ENCODE results near the gene HMX2.

Gene HMX2

DNA sequence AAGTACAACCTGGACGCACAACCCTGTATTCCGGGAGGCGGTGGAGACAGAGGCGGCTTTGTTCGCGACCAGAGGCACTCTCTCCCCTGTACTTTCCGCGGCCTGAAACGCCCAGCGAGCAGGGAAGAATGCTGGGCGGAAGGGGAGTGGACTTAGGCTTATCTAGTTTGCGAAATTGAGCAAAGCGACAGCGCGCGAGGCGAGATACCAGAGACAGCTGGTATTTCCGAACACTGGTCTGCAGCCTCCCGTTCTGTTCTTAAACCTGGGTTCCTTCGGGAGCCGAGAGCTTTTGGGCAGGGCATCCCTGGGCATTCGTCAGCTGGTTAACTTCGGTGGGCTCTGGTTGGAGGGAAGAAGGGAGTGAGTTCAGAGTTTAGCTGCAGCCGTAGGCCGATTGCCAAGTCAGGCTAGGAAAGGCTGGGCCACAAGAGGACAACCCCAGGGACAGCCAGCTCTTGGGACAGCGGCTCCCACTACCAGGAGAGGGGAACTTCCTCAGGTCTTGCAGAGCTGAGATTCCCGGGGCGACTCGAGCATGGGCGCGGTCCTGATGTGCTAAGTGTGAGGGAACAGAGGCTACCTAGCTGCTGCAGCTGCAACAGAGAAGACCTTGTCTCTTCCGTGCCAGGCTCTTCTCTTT, 8.3 kb upstream of the HMX2 start:
- no peak for FAIRE-seq

DNA sequence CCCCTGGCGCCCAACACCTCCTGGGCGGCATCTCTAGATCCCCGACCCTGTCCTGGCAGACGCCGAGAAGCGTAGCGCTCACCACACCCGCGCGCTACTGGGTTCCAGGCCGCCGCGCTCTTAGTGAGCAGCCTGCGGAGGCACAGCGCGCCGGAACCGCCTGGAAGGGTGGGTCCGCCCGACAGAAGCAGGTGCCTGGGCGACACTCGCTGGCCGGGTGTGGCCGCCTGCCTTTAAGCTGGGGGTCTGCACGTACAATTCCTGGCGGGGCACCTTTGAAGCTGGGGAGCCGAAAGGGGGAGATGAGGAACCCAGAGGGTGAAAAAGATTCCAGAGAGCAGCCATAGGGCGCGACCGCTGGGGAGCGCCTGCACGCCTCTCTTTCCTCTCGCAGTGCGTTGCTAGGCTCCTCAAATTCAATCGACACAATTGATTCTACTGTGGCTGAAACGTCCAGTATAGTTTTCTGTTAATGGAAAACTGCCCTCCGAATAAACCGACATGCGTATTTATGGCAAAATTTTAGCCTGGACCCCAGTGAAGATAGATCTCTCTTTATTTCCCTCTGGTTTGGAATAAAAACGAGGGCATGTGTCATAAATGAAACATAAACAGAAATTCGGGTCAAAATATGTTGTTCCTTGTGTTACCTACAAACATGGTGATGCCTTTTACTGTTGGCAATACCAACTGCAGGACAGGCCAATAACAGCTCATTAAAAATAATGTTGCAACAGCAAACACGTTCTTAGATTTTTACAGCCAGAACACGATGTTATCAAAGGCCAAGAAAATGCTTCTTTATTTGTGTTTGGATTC, 7.6 kb upstream of the HMX2 start:
- no peak for FAIRE-seq

DNA sequence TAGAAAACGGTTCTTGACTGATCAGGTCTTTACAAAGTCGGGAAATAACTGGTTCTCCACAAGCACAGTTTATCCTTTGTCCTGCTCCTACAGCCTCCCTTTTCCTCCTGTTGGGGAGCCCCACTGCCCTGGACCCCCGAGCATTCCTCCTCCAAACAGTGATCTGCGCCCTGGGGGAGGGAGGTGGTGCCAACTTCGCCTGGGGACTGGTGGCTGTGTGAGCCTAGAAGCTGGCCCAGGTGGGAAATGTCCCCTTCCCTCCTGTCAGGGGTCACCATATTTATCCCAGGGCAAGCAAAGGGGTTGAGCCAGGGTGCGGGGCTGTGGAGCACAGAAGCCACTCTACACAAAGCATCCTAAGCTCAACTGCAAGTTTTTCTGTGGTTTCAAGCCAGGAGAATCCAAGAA, 6.9 kb upstream of the HMX2 start:
- no peak for FAIRE-seq

DNA sequence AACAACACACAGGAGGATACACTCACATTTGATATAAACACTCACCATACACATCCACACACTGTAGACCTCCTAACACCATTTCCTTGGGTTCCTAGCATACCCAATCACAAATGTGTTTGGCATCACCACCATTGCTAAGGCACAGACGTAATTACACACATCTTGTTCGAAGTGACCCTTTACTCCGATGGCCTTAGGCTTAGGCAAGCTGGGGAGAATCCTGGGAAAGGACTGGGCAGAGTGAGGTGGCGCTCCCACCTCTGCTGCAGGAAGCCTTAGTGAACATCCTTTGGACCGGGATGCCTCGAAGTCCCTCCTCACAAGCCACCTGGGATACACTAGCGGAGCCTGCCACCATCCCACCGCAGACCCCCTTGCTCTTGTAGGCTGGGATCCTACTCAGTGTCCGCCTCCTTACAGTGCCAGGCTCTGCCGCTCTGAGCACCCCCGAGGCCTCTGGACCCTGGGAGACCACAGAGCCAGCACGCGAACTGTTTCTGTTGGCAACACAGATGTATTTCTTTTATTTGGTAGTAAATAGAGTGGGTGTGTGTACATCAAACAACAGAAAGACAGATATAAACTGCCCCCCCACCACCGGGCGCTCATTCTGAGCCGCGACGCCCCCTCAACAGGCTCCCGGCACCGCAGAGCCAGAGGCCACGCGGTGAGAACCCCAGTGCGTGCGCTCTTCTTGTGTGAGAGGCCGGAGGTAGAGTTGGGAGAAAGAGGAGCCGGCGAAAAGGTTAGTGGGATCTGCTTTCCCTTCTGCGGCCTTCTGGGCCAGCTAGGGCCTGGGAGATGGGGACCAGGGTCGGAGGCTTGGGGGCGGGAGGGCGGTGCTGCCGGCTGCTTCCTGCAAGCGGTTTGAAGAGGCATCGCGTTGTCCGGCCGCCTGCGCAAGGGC, 5.9 kb upstream of the HMX2 start:
- no peak for FAIRE-seq

DNA sequence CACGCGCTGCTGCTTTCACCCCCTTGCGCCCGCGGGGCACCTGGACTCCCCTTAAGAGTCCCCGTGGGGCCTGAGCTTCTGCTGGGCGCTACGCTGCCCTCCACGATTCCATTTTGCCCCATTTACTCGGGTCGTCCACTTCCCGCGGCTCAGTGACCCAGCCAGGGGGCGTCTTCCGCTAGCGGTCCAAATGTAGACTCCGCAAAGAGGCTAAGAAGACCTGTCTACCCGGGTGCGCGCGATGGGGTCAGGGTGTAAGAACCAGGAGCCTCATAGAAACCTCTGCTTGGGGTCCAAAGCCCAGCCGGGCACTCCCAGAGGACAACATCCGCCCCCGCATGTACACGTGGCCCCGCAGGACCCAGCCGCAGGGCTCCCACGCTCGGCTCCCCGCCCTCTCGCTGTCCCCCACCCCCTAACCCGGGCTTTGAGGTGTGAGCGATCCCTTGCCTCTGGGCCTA, 5.2 kb upstream of the HMX2 start:
- no peak for FAIRE-seq

DNA sequence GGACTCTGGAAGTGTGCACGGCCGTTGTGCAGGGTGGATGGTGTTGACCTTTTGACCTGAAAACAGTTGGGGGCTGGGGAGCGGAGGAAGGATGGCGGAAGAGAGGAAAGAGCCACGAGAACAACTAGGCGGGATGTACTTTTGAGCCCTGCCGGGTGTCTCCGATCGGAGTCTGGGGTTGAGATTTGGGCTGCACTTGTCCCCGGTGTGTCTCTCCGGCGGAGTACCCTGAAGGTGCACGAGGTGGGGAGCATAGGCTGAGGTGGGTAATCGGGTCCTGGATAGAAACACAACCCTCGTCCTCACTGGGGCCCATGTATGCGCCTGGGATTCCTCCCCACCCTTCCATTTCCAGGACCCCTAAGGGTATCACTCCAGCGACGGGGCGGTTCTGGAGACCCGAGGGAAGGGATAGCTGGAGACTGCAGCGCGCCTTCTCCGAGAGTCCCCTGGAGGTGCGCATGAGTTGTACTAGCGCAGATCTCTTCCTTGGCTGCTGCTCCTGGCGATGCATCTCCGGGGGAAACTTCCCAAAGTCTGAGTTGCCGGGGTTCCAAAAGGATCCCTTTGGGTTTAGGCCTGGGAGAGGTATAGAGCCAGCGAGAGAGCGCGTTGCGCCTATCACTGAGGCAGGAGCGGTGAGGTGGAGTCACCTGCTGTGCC, 4.6 kb upstream of the HMX2 start:
- no peak for FAIRE-seq

DNA sequence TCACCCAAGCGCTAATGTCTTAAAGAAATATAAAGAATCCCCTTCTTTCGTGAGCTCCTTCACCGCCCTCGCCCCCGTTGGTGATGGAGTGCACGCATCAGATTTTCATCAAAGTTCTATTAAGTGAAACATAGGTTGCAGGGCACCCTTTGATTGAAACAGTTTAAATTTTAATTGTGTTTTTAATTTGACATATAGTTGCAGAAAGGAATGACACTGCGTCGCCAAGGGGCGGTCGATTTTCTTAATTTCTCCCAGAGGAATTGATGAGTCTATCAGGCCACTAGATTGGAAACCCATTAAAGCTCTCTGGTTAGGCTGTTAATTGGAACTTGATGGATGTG, 4.1 kb upstream of the HMX2 start:
- no peak for FAIRE-seq

DNA sequence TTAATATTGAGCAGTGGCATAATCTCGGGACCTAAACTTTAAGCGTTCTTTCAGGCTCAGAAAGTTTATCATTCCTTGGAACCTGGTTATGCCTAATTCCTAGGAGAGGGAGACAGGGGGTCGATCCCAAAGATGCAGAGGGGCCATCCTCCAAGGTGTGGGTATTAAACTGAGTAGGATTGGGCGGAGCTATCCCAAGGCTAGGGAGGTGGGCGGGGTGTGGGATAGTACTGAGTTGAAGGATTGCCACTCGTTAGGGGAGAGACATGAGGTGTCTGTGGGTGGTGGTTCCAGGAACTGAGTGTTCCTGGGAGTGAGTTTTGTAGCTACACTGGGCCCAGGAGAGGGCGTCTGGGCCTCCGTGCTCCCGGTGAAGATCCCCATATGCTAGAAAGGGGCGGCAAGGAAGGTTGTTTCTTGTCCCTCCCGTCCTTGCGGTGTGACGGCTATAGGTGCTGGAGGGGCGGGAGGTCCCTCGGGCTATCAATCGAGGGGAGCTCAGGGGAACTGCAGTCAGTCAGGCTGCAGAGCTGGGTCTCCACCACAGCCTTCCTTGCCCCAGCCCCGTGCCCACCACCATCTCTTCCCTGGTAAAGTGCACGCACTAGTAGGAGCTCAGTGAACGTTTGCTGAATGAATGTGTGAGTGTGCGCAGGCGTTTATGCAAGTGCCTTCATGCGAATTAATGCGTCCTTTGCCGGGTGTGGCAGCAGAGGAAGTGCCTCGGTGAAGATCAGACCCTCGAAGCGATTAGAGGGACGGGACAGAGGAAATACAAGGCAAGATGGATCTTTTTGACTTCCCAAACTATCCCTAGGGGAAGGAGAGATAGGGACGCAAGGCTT, 3.0 kb upstream of the HMX2 start:
- no peak for FAIRE-seq

DNA sequence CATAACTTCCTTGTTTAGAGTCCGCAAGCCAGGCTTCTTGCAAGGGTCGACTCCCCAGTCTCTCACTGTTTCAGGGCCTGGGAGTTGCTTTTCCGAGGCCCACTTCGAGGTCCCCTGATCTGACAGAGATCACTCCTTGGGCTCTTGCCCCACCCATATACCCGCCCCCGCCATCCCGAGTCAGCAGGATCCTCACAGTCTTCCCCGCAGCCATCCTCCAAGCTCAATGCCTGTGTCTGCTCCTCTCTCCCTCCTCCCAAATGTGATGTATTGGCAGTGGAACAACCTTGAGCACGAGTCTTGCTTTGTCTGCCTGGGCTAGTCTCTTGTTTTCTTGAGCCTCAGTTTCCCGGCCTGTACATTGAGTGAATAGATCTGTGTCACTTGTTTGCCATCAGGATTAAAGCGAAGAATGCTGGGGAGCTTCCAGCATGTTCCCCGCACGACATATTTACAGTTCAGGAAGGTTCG, 2.4 kb upstream of the HMX2 start:
- FAIRE-seq: no peak

DNA sequence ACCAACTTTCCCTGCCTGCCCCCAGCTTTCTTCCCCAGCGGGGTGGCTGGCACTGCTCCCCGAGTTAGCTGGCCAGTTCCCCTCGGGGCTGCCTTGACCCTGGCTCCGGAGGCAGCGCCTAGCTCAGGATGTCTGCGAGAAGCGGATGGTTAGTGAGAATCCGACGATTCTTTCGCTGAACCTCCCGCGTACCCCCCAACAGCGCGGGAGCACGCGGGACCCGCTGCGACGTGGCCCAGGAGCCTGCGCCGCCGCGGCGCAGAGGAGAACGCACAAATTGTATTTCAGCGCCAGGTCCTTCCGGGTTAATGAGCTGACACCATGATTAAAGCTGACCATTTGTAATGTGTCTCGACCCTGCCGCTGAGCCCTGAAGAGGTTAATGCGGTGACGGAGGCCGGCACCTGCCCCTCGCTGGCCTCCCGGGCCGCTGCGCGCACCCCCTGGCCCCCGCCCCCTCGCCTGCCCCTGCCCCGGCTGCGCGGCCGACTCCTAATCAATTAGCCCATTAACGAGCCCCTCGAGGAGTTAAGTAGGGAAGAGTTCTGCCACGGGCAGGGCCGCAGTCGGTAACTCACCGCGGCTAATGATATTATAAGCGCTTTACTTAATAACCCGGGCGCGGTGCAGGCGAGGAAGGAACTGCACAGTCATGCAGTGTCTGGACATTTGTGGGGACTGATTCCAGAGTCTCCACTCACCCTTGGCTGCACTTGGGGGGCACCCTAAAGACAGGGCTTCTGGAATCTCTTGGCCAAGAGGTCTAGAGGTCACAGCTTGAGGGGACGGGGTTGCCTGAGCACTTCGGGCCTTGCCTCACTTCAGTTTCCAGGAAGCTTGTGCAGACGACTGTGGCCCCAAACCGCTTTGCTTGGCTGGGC, 1.7 kb upstream of the HMX2 start:
- no peak for FAIRE-seq

DNA sequence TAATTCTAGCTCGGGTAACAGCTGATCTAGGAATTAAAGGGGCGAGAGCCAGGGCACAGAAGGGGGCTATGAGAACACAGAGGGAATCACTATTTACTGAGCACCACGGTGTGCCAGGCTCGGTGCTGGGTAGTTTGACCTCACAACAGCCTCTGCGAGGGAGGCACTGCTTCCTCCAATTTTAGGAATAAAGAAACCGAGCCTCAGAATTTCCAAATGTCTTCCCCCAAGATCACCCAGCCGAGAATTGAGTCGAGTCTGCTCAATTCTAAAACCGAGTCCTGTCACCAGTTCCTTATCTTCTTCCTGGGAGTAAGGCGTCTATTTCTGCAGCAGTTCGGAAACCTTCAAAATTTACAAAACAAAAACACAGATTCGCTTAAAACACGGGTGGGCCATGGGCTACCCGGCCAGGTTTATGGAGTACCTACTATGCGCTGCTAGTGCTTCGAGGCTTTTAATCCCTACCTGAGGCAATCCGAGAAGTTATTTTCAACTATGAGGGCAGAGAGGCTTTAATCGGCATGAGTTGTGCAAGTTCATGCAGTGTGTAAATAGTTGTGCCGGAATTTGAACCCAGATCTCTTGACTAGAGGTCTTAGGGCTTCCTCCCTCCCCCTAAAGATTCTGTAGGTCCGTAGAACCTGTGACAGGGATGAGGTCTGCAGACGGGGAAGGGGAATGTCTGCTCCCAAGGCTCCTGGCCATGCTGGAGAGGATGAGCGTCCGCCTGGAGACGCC, 872 bp upstream of the HMX2 start:
- no peak for FAIRE-seq

DNA sequence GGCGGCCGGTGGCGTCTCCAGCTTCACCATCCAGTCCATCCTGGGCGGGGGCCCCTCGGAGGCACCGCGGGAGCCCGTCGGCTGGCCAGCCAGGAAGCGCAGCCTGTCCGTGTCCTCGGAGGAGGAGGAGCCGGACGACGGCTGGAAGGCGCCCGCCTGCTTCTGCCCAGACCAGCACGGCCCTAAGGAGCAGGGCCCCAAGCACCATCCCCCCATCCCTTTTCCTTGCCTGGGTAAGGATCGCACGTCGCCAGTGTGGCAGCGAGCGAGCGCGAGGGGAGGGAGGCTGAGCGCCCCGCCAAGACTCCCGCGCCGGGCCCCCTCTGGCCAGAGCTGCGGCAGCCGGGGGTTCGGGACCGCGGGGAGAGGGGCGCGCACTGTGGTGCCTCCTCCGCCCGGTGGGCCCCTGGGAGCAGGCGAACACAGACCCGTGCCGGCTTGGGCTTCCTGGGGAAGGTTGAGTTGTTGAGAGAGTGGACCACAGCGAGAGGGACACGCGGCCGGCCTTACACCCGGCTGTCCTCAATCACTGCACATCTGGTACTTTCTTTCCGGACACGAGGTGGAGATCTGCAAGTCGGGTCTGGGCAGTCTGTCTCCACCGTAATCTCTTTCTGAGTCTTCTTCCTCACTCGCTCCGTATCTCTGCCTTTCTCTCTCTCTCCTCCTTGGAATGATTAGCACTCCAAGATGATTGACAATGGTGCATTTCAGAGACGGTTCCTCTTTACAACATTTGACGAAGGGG, 652 bp downstream of the HMX2 start:
- FAIRE-seq: no peak

DNA sequence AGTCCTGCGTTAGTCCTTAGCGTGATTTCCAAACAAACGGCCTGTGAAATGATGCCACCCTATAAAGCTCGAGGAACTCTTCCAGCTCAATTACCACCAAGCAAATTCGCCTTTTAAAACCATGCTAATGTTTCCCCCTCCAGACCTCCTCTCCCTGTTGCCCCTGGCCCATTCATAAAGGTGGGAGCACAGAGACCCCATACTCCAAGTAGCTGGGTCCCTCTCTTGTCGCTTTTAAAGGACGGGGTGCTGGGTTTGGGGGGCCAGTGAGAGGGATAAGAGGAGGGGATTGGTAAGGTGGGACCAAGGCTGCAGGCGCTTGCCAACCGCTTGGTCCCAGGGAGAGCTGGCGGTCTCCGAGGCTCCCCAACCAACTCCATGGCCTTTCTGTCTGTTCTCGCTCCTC, 1.2 kb downstream of the HMX2 start:
- FAIRE-seq: no peak

DNA sequence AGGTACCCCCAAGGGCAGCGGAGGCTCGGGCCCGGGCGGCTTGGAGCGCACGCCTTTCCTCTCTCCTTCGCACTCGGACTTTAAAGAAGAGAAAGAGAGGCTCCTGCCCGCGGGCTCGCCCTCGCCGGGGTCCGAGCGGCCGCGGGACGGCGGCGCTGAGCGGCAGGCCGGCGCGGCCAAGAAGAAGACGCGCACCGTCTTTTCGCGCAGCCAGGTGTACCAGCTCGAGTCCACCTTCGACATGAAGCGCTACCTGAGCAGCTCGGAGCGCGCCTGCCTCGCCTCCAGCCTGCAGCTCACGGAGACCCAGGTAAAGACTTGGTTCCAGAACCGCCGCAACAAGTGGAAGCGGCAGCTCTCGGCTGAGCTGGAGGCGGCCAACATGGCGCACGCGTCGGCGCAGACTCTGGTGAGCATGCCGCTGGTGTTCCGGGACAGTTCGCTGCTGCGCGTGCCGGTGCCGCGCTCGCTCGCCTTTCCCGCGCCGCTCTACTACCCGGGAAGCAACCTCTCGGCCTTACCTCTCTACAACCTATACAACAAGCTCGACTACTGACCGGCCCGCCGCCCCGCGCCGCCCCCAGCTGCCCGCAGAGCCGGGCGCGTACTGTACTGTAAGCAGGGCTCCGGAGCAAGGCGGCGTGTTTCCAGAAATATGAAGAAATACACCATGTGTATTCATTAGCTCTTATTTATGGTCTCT, 1.8 kb downstream of the HMX2 start:
- no peak for FAIRE-seq

DNA sequence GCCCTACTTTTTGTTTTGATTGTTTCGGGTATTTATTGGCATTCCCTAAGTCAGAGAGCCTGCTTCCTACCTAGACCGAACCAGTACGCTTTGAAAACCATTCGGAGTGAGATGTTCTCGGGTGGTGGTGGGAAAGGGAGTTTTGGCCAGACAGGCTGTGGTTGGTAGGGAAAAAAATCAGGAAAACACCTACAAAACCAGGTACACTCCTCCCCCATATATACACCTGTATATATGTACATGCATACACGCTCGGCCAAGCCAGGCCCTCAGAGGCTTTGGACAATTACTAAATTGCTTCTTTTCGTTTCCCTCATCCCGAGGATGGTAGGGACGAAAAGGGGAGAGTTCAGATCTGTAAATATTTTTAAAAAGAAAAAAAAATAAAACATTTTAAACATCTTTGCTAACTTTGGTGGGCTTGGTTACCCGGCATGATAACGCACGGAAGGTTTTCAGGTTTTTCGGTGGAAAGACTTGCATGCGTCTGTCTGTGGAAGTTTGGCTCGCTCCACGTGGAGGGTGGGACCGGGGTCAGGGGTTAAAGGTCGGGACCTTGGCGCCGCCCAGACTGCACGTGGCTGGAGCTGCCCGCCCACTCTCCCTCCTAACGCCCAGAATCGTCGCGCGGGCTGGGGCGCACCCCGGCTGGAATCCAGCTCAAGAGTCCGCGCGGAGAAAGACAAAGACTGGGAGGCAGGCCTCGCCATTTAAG, 2.5 kb downstream of the HMX2 start:
- FAIRE-seq: no peak

DNA sequence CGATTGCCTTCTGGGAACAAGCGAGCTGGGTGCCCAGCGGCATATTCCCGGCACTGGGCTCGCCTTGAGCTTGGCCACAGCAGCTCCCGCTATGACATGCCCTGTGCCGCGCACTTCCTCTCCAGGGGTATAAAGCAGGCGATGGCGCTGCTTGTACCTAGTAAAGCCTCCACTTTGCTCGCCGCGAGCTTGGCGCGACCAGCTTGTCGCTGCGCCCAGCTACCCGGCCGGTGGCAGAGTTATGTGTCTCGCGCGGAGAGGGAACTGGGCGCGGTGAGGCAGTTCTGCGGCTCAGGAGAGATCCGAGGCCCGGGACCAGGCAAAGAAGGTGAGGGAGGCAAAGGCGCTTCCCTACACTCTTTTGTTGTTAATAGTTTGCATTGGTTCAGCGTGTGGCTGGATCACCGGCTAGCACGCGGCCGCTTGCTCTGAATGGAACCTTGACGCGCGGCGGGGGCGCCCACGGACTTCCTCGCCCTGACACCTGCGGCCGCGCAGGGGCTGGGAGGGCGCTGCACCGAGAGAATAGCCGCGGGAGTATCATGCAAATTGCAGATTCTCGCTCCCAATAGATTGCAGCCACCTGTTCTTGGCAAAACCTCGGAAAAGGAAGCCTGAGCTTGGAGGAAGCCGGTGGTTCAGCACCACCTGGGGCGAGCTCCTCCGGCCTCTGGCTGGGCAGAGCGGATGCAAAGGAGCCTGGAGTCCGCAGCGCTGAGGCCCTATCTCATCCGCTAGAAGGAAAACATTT, 3.2 kb downstream of the HMX2 start:
- FAIRE-seq: no peak

DNA sequence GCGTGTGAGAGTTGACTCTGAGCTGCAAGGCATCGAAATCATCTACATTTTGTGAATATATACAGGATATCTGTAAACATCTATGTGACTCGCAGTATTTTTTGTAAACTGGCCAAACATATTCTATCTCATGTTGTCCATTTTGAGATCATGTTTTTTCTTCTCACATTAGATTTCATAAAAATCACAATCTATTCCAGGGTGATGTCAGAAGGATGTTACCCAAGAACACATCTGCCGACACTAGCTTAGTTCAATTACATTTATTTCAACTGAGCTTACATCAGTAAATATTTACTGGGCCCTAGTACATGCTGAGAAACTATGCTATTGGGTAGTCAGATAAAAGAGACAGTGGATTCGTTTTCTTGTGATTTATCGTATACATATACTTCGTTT, 3.8 kb downstream of the HMX2 start:
- no peak for FAIRE-seq

Measured in G401.6 (cell line).